A673 (cell line): ENCODE measurements around the gene SLX9. TPM values are rescaled to one million over a fixed set of nuclear protein-coding genes. Genes with fewer than 3 reads are reported as not detected.

ENCODE experiments used
- BruUV-seq: library from RNA; stranded (reverse); fragments of 400-500 nt; replicated peaks from 2 replicates; lab custom pipeline; 2021; lab: Mats Ljungman, UMichigan
- CTCF ChIA-PET: fragments of 300-600 bp; sonication (Branson Sonifier 250); formaldehyde crosslinking; loops from one replicate; lab custom pipeline; 2022; ENCODE audit warnings: antibody characterized with exemption; lab: Charles Lee
- POLR2A ChIA-PET: fragments of 300-600 bp; sonication (Branson Sonifier 250); formaldehyde crosslinking; loops from one replicate; lab custom pipeline; 2022; ENCODE audit warnings: antibody characterized with exemption; ENCODE audit not compliant: low non-redundant PET; lab: Charles Lee
- DNase-seq: peaks from one replicate; pipeline ENCODE4 v3.0.0-alpha.2; 2015; ENCODE audit warnings: low spot score
- H3K27ac ChIP-seq: fragments of 200-600 bp; sonication (generic); 2 replicates; pipeline ENCODE4 v1.5.1; 2016; ENCODE audit warnings: mixed run types, low read depth, mild to moderate bottlenecking, mixed read lengths, antibody characterized with exemption, low read length; ENCODE audit not compliant: poor library complexity, severe bottlenecking
- H3K27me3 ChIP-seq: fragments of 200-600 bp; sonication (generic); replicated peaks from 2 replicates; pipeline ENCODE4 v1.6.1; 2017; ENCODE audit warnings: mixed run types, low read depth, mild to moderate bottlenecking, mixed read lengths, antibody characterized with exemption, low read length; ENCODE audit not compliant: insufficient read depth, poor library complexity
- H3K36me3 ChIP-seq: fragments of 200-600 bp; sonication (generic); 2 replicates; pipeline ENCODE4 v1.6.1; 2016; ENCODE audit warnings: mixed run types, mild to moderate bottlenecking, mixed read lengths, antibody characterized with exemption, low read length; ENCODE audit not compliant: insufficient read depth, poor library complexity, severe bottlenecking
- H3K4me1 ChIP-seq: fragments of 200-600 bp; sonication (generic); 2 replicates; pipeline ENCODE4 v1.6.1; 2017; ENCODE audit warnings: mixed run types, mild to moderate bottlenecking, mixed read lengths, antibody characterized with exemption, low read length; ENCODE audit not compliant: insufficient read depth, poor library complexity, severe bottlenecking
- H3K4me3 ChIP-seq: fragments of 200-600 bp; sonication (generic); 2 replicates; pipeline ENCODE4 v1.5.1; 2016; ENCODE audit warnings: low read depth, mixed run types, mild to moderate bottlenecking, mixed read lengths, low read length; ENCODE audit not compliant: poor library complexity, severe bottlenecking
- H3K9me3 ChIP-seq: fragments of 200-600 bp; sonication (generic); 2 replicates; pipeline ENCODE4 v1.6.1; 2016; ENCODE audit warnings: mixed run types, low read depth, mild to moderate bottlenecking, mixed read lengths, antibody characterized with exemption, low read length; ENCODE audit not compliant: poor library complexity, severe bottlenecking
- EZH2 ChIP-seq: fragments of 200-600 bp; sonication (generic); IDR thresholded peaks from 2 replicates; pipeline ENCODE4 v1.6.1; 2017; ENCODE audit warnings: borderline replicate concordance, low read depth, mild to moderate bottlenecking, mixed read lengths, antibody characterized with exemption, low read length; ENCODE audit not compliant: poor library complexity, severe bottlenecking
- intact Hi-C: fragments of 100-400 bp; cut with micrococcal nuclease; formaldehyde crosslinking; loops from one replicate; pipeline ENCODE4 v1.10.0; 2022; ENCODE audit not compliant: unreplicated experiment
- total RNA-seq: library from RNA; stranded (reverse); gene quantifications from 2 replicates; pipeline ENCODE4 v1.2.3, GENCODE V29; 2021
- TF ChIP-seq, protein P1 (sequence below): fragments of 300-800, 200-600 bp; sonication (generic); conservative IDR thresholded peaks from 2 replicates; pipeline ENCODE4 v1.5.1; 2017; ENCODE audit warnings: low read depth, mild to moderate bottlenecking, antibody characterized with exemption, low read length, moderate library complexity, mixed read lengths

Gene SLX9
- total RNA-seq, 1 experiment from 2014 or later = 114 TPM

DNA sequence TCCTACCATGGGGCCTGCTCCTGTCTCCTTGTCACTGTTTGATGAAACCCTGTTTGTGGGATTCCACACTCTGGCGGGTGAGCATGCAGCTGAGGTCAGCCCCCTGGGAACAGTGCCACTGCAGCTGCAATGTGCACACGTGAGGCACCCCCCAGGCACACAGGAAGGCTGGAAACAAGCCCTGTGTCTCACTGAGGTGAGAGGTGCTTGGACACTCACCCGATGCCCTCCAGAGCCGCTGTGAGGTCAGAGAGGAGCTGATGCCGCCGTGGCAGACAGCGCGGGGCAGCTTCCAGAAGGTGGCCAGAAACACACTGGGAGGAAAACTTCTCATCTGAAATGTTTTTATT, 49.7 kb downstream of the SLX9 start:
- intact Hi-C loops = no loop called here
- TF ChIP-seq, protein P1, sequence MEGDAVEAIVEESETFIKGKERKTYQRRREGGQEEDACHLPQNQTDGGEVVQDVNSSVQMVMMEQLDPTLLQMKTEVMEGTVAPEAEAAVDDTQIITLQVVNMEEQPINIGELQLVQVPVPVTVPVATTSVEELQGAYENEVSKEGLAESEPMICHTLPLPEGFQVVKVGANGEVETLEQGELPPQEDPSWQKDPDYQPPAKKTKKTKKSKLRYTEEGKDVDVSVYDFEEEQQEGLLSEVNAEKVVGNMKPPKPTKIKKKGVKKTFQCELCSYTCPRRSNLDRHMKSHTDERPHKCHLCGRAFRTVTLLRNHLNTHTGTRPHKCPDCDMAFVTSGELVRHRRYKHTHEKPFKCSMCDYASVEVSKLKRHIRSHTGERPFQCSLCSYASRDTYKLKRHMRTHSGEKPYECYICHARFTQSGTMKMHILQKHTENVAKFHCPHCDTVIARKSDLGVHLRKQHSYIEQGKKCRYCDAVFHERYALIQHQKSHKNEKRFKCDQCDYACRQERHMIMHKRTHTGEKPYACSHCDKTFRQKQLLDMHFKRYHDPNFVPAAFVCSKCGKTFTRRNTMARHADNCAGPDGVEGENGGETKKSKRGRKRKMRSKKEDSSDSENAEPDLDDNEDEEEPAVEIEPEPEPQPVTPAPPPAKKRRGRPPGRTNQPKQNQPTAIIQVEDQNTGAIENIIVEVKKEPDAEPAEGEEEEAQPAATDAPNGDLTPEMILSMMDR = no peak
- no peak for TF ChIP-seq EZH2

DNA sequence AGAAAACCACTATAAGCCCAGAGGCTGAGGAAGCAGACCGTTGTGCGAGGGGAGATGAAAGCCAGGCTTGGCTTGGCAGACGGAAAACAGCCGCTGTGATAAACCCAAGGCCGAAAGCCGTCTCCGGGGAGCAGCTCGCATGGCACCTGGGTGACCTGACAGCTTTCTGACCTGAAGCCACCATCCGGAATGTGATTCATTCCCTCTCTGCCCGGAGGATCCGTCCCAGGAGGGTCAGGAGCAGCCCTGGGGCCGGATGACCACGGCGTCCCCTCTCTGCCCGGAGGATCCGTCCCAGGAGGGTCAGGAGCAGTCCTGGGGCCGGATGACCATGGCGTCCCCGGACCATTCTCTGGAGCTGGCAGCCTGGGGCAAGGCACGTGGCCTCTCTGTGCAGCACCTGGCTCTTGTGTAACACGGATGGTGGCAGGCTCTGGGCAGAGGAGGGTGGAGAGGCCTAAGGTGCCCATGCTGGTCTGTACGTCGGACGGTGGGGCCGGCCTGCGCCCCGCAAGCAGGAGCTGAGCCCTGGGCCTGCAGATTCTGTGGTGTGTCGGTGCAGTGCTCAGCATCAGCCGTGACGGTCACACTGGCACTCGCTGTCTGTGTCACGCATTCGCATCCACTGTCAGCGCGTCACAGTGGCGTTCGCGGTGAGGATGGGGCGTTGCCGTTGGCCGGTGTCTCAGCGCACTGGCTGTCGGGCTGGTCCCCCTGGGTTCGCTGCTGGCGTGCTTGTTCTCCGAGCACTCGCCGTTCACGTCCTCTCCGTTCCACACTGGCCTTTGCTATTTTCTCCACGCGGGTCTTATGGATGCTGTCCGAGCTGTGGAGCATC, 50.3 kb downstream of the SLX9 start:
- no TSS peak for BruUV-seq
- Histone ChIP-seq H3K27ac (no peak overlapping the region), H3K4me3 (no peak overlapping the region), H3K27me3 (no peaks in the 10 kb centered on the region), H3K4me1 (no peaks in the 10 kb centered on the region), H3K36me3 (no peaks in the 10 kb centered on the region), H3K9me3 (no peaks in the 10 kb centered on the region)
- ChIA-PET CTCF (interaction anchor here (0.7 kb wide), 1 partner anchor 98 kb away, joined by 3 read pairs; no protein-coding TSS in a partner anchor), POLR2A (no interaction called here)
- no peak for DNase-seq
- TF ChIP-seq, protein P1 = no peak
- TF ChIP-seq EZH2 = no peak
- intact Hi-C loops = no loop called here

More for the DNA sequence above, 49.7 kb downstream of the SLX9 start:
- H3K4me3 ChIP-seq = no peak overlapping the region
- no TSS peak for BruUV-seq
- no peaks in the 10 kb centered on the region for H3K27me3 ChIP-seq
- ChIA-PET POLR2A (no interaction called here), CTCF (no interaction called here)
- H3K27ac ChIP-seq = no peak overlapping the region
- no peaks in the 10 kb centered on the region for H3K9me3 ChIP-seq
- no peaks in the 10 kb centered on the region for H3K36me3 ChIP-seq
- H3K4me1 ChIP-seq = no peaks in the 10 kb centered on the region
- DNase-seq = no peak

DNA sequence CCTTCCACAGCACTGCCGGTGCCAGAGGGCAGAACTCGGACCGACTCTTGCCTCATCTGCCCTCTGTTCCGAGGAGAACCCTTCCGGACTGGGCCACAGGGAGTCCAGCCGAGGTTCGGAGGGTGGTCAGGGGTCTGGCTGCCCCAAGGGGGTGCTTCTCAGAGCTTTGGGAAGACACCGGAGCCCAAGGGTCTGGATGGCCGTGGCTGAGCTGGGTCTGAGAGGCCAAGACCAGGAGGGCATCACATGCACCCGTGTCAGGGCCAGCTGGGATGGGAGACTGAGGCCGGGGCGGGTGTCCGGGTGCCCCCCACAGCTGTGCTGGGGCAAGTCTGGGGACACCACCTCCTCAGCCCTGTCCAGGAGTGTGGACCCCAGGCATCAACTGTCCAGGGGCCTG, 51.1 kb downstream of the SLX9 start:
- no peak for DNase-seq
- Histone ChIP-seq H3K4me3 (no peak overlapping the region), H3K27me3 (no peaks in the 10 kb centered on the region), H3K27ac (no peak overlapping the region), H3K9me3 (no peaks in the 10 kb centered on the region), H3K4me1 (no peaks in the 10 kb centered on the region), H3K36me3 (no peaks in the 10 kb centered on the region)
- CTCF ChIA-PET = interaction anchor here (0.7 kb wide), 1 partner anchor 99 kb away, joined by 3 read pairs; no protein-coding TSS in a partner anchor
- intact Hi-C loops = no loop called here
- no TSS peak for BruUV-seq
- POLR2A ChIA-PET = no interaction called here
- TF ChIP-seq EZH2 = no peak
- TF ChIP-seq, protein P1 = no peak
